ENCODE data around the gene TBPL2.
"Not testable (repeated sequence)": the region's sequence is repeated elsewhere in the genome, so short reads cannot be mapped to it uniquely, and the experiment has no call there.

Gene TBPL2

GRCh38 chr14:55398679-55399078 is 41.7 kb downstream of the TBPL2 start:
- no peak for TF ChIP-seq CTCF (conservative IDR thresholded peaks at IDR 0.05; ENCODE audit: low read length)
- no peak overlapping the region for H3K4me3 ChIP-seq (ENCODE audit: low read length)
- DNase-seq (ENCODE audit: low read depth): peak; percentile 96

GRCh38 chr14:55389330-55389729 is 51.1 kb downstream of the TBPL2 start:
- H3K4me3 ChIP-seq (ENCODE audit: low read length): no peak overlapping the region
- DNase-seq (ENCODE audit: low read depth): peak; percentile 65
- TF ChIP-seq CTCF (conservative IDR thresholded peaks at IDR 0.05; ENCODE audit: low read length): no peak

- no peak overlapping the region for H3K4me3 ChIP-seq (ENCODE audit: low read length)
- peak; percentile 24 for DNase-seq (ENCODE audit: low read depth)
- TF ChIP-seq CTCF (conservative IDR thresholded peaks at IDR 0.05; ENCODE audit: low read length): no peak
These were observed 52.3 kb downstream of the TBPL2 start for GRCh38 chr14:55388160-55388559.

- no peak overlapping the region for H3K4me3 ChIP-seq (ENCODE audit: low read length)
- no peak for TF ChIP-seq CTCF (conservative IDR thresholded peaks at IDR 0.05; ENCODE audit: low read length)
These were observed 53.3 kb downstream of the TBPL2 start for GRCh38 chr14:55387121-55387520.

GRCh38 chr14:55386037-55386808 is 54.2 kb downstream of the TBPL2 start:
- DNase-seq (ENCODE audit: low read depth): no peak
- no peak for TF ChIP-seq CTCF (conservative IDR thresholded peaks at IDR 0.05; ENCODE audit: low read length)
- no peak overlapping the region for H3K4me3 ChIP-seq (ENCODE audit: low read length)

More at GRCh38 chr14:55387121-55387520, 53.3 kb downstream of the TBPL2 start:
- DNase-seq (ENCODE audit: low read depth): no peak

- no peak overlapping the region for H3K4me3 ChIP-seq (ENCODE audit: low read length)
- no peak for DNase-seq (ENCODE audit: low read depth)
- TF ChIP-seq CTCF (conservative IDR thresholded peaks at IDR 0.05; ENCODE audit: low read length): no peak
These were observed 55.9 kb downstream of the TBPL2 start for GRCh38 chr14:55384536-55384935.

- TF ChIP-seq CTCF (conservative IDR thresholded peaks at IDR 0.05; ENCODE audit: low read length): no peak
- DNase-seq (ENCODE audit: low read depth): no peak
These were observed 56.8 kb downstream of the TBPL2 start for GRCh38 chr14:55383541-55384140.

GRCh38 chr14:55383056-55383466 is 57.4 kb downstream of the TBPL2 start:
- not testable (repeated sequence) for DNase-seq (ENCODE audit: low read depth); H3K4me3 ChIP-seq (ENCODE audit: low read length)

More at GRCh38 chr14:55383541-55384140, 56.8 kb downstream of the TBPL2 start:
- H3K4me3 ChIP-seq (ENCODE audit: low read length): no peak overlapping the region
